GM18511 (cell line): ENCODE measurements around the gene GPR61.

Source experiments
- ATAC-seq: cut with Tn5 transposase; IDR thresholded peaks from one replicate; pipeline ENCODE4 v1.9.1; 2021; ENCODE audit warnings: mild to moderate bottlenecking, moderate library complexity; ENCODE audit not compliant: unreplicated experiment

Gene GPR61, protein sequence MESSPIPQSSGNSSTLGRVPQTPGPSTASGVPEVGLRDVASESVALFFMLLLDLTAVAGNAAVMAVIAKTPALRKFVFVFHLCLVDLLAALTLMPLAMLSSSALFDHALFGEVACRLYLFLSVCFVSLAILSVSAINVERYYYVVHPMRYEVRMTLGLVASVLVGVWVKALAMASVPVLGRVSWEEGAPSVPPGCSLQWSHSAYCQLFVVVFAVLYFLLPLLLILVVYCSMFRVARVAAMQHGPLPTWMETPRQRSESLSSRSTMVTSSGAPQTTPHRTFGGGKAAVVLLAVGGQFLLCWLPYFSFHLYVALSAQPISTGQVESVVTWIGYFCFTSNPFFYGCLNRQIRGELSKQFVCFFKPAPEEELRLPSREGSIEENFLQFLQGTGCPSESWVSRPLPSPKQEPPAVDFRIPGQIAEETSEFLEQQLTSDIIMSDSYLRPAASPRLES

DNA sequence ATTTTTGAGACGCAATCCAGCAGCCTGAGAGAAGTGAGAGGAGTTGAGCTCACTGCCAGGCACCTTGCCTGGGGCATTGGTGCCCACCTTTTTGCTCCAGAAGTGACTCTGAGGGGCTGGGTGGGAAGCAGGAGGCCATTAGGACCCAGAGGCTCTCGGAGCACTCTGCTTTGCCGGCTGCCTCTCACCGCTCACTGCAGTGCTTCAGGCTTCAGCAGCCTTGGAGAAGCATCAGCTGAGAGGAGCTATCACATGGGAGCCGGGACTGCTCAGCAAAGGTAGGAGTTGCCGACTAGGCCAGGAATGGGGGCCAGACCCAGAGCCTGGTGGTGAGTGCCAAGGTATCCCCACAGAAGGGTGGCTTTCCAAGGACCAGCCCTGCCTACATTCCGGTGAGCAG lies at the start of gene GPR61:
TSS of gene GPR61 (plus strand) at position 197 of the 400 bp plus-strand sequence. CDS start 3,151 bp downstream, outside the sequence.
- ATAC-seq: no peak

DNA sequence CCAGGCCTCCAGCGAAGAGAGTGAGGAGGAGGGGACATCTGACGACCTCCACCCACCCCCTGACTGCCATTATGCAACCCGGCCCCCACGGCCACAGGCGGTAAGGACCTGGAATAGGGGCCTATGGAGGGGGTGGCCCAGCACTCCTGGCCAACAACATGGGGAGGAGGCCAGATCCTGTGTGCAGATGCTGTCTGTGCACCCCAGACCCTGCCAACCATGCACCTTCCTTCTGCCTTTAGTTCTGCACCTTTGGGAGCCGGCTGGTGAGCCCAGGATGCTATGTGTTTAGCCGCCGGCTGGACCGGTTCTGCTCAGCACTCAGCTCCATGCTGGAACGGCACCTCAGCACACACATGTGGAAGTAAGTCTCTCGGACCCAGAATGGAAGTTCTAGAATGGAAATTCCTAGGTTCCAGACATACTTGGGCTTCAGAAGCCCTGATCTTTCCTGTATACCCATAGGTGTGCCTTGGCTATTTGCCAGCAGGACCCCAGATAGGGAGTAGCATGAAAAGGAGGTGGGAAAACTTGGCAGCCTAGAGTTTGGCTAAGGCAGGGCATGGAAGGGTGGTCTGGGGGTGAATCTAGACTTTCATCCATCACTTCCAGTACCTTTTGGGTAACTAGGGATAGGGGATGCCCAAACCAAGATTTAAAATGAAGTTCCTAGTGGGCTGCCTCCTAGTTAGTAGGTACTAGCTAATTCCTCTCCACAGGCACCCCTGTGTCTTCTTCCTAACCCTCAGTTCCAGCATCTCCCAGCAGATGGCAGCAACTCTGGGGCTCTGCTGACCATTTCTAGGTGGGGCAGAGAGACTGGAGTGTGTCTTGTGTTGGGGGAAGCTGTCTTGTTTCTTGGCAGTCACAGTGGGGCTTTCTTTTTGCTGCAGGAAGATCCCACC lies 49.4 kb upstream of the GPR61 start:
- no peak for ATAC-seq

- no peak for ATAC-seq
These were observed 48.8 kb upstream of the GPR61 start for GRCh38 chr1:109490934-109491302.

GRCh38 chr1:109491372-109491771 lies 48.3 kb upstream of the GPR61 start:
- ATAC-seq: no peak

- ATAC-seq: no peak
These were observed 46.9 kb upstream of the GPR61 start for GRCh38 chr1:109492779-109493178.

DNA sequence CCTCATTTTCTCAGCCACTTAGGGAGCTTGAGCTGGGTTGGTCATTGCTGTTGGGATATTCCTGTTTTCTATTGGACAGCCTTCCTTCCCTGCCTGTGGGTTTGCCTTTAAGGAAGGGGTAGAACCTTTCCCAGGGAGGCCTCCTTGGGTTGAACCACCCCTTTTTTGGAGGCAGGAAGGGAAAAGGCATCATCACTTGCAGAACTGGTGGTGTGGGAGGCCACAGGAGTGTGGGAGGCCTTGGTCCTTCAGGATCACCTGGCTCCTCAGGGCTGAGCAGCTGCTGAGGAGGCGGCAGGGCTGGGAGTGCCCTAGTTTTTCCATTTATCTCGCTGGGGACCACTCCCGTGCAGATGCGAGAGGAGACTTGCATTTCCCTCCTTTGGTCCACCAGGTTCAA lies 46.4 kb upstream of the GPR61 start:
- ATAC-seq: no peak

GRCh38 chr1:109493805-109494539 lies 45.7 kb upstream of the GPR61 start, which contains the start of gene CYB561D1:
CYB561D1 (plus strand) TSS chr1:109494094; CDS start chr1:109494140, 46 bp downstream.
- peak; percentile 95 for ATAC-seq

DNA sequence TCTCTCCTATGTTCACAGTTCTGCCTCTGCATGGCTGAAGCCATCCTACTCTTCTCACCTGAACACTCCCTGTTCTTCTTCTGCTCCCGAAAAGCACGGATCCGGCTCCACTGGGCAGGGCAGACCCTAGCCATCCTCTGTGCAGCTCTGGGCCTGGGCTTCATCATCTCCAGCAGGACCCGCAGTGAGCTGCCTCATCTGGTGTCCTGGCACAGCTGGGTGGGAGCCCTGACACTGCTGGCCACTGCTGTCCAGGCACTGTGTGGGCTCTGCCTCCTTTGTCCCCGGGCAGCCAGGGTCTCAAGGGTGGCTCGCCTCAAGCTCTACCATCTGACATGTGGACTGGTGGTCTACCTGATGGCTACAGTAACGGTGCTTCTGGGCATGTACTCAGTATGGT lies 43.9 kb upstream of the GPR61 start:
- ATAC-seq: no peak

DNA sequence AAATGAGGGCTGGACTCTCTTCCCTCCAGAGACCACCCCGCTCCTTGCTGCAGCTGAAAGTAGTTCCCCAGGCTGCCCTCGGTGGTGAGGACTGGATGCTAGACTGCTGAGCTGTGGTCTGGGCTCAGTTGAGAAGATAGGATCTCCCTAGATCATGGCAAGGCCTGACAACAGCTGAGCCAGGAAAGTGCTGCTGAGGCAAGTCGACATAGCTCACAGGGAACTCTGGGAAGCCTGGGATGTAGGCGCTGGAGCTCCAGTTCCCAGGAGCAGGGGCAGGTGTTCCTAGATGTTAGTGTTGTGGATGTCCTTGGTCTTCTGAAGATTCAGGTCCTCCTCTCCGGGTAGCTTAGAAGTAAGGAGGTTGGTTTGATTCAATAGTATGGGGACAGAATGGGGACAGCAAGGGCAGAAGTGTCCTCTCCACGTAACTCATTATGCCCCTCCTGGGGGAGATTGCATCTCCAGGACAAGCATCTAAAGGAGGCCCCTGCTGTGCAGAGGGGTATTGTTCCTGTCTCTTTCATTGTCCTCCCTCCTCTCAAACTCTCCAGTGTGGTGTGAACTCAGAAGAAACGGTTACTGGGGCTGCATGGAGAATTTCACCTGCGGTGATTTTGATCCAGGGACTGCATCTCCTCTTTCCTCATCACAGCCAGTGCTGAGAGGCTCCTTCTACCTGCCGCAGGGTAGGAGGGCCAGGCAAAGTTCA lies 42.1 kb upstream of the GPR61 start:
- ATAC-seq: no peak

GRCh38 chr1:109498161-109498801 lies 41.4 kb upstream of the GPR61 start:
- no peak for ATAC-seq

- ATAC-seq: no peak
These were observed 40.6 kb upstream of the GPR61 start for GRCh38 chr1:109499081-109499480.

DNA sequence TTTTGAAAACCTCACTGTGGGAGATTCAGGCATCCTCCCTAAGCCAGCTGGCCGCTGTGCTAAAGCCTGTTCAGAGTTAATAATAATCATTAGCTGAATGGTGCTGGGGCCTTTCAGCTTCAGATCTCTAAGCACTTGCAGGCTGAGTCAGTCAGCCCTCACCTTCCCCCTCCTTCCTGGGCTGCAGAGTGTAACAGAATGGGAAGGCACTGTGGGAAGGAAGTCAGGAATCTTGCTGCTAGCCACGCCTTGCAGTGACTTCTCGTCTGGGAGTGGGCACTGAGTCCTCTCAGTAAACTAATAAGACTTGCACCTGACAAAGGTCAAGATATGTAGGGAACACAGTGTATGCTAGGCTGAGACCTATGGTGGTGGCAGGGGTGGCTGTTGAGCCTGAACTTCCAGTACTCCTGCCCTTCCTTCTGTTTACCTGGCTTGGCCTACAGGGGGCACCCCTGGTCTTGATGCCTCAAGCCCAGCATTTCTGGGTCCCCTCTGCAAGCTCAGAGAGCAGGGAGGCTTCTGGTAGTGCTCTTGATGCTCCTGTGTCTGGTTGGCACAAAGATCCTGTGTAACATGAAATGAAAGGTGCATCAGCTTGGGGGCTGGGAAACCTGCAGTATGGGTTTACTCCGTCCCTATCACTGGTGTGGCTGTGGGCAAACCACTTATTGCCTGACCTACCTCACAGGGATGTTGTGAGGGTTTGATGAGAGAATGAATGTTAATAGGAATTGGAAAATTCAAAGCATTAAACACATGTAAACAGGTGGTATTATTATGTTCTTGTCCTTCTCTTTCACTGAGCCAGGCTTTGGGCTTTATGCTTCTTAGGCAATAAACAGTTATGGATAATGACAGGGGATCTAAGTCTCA lies 39.8 kb upstream of the GPR61 start:
- no peak for ATAC-seq

- ATAC-seq: no peak
These were observed 38.7 kb upstream of the GPR61 start for GRCh38 chr1:109500941-109501381.

GRCh38 chr1:109501644-109502363 lies 37.9 kb upstream of the GPR61 start:
- no peak for ATAC-seq

DNA sequence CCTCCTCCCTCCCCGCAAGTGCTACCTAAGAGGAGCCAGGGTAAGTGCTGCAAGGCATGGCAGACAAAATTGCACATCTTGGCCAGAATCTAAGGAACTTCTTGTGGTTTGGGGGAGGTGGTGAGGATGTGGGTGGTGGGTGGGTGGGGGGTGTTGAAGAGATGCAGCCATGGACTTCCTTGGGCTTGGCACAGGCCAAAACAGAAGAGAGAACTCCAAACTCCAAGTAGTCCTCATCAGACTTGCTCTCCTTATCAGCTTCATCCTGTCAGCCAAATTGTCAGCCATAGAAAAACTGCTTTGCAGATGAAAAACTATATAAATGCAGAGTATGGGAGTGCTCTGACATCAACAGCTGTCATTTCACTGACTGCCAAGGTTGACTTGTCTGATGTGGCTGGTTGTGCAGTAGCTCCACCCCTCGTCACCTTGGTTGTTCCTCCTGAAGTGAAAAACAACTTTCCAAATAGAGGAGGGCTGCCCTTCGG lies 37.3 kb upstream of the GPR61 start:
- no peak for ATAC-seq

GRCh38 chr1:109503935-109504334 lies 35.7 kb upstream of the GPR61 start:
- no peak for ATAC-seq

GRCh38 chr1:109504974-109505373 lies 34.7 kb upstream of the GPR61 start:
- no peak for ATAC-seq
